Lung microvascular endothelial cell (primary cell): ENCODE measurements around the gene MOSMO. TPM values are rescaled to one million over a fixed set of nuclear protein-coding genes. Genes with fewer than 3 reads are reported as not detected.
A peak's percentile ranks its signal among the peaks of the same experiment; 100 is the strongest.
"Not testable (repeated sequence)": the region's sequence is repeated elsewhere in the genome, so short reads cannot be mapped to it uniquely, and the experiment has no call there.

Source experiments
- DNase-seq, 2 donors: peaks; one replicate each; pipeline versions ENCODE4 v3.0.0 to v3.0.0-alpha.2; 2010; ENCODE audit warnings: low read depth in 2 of 2
- total RNA-seq: library from RNA; depleted of rRNA; stranded (reverse); fragments of >200 nt; gene quantifications from 2 replicates; pipeline ENCODE4 v1.2.1, GENCODE V29; 2014

MOSMO gene
- total RNA-seq, 1 donor from 2014 or later = 10.9 TPM

- DNase-seq = not testable (repeated sequence)
Observed at GRCh38 chr16:22043882-22044281, 36.0 kb downstream of the MOSMO start.

- DNase-seq = peak; percentile 59 to 86
Observed at GRCh38 chr16:22045888-22046287, 38.0 kb downstream of the MOSMO start.

GRCh38 chr16:22050963-22051362 is 43.1 kb downstream of the MOSMO start:
- no peak for DNase-seq

- DNase-seq = no peak
Observed at GRCh38 chr16:22052980-22053379, 45.1 kb downstream of the MOSMO start.

- DNase-seq = no peak
Observed at GRCh38 chr16:22053921-22054341, 46.0 kb downstream of the MOSMO start.

GRCh38 chr16:22054847-22055590 is 47.1 kb downstream of the MOSMO start:
- DNase-seq = no peak

- peak in 1 of 2 donors; percentile 11 for DNase-seq
Observed at GRCh38 chr16:22055881-22056280, 48.0 kb downstream of the MOSMO start.

- DNase-seq = no peak
Observed at GRCh38 chr16:22063888-22064467, 56.1 kb downstream of the MOSMO start.

- DNase-seq = no peak
Observed at GRCh38 chr16:22065252-22065651, 57.3 kb downstream of the MOSMO start.

- DNase-seq = peak; percentile 23 to 29
Observed at GRCh38 chr16:22070361-22071330, 62.7 kb downstream of the MOSMO start.

GRCh38 chr16:22071331-22071910 is 63.5 kb downstream of the MOSMO start:
- peak; percentile 28 to 63 for DNase-seq

- no peak for DNase-seq
Observed at GRCh38 chr16:22073350-22073749, 65.4 kb downstream of the MOSMO start.

GRCh38 chr16:22075043-22075757 is 67.3 kb downstream of the MOSMO start:
- peak; percentile 27 to 31 for DNase-seq

- no peak for DNase-seq
Observed at GRCh38 chr16:22075776-22076175, 67.9 kb downstream of the MOSMO start.

GRCh38 chr16:22077700-22078313 is 69.9 kb downstream of the MOSMO start:
- DNase-seq = peak; percentile 63 to 77

- no peak for DNase-seq
Observed at GRCh38 chr16:22078656-22079055, 70.7 kb downstream of the MOSMO start.

- no peak for DNase-seq
Observed at GRCh38 chr16:22081050-22081449, 73.1 kb downstream of the MOSMO start.

GRCh38 chr16:22086440-22086839 is 78.5 kb downstream of the MOSMO start:
- DNase-seq = no peak

GRCh38 chr16:22088642-22089041 is 80.7 kb downstream of the MOSMO start:
- no peak for DNase-seq

- no peak for DNase-seq
Observed at GRCh38 chr16:22089910-22090309, 82.0 kb downstream of the MOSMO start.

- DNase-seq = no peak
Observed at GRCh38 chr16:22091721-22092120, 83.8 kb downstream of the MOSMO start.
